ENCODE measurements around the gene SLAMF1. TPM values are rescaled to one million over a fixed set of nuclear protein-coding genes. Genes with fewer than 3 reads are reported as not detected.

The SLAMF1 gene
- total RNA-seq, 1 donor from 2014 or later, result not detected

DNA sequence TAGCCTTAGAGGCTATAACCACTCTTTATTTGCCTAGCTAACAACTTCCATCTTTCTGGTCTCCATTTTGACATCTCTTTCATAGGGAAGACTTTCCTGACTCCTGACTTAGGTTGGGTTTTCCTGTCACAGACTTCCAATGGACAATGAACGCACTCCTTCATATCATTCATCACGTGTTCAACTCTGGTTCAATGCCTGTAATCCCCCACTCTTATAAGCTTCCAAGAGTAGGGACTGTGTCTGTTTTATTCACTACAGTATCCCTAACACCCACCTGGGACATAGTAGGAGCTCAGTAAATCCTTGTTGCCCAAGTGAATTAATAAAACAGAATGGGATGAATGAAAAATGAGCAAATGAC lies 4.6 kb downstream of the SLAMF1 start:
- H3K4me3 Mint-ChIP-seq (ENCODE audit: low read depth), result no peak overlapping the region
- H3K27me3 Mint-ChIP-seq, result peaks cover 3% of the 10 kb centered on the region
- no peaks in the 10 kb centered on the region for H3K36me3 Mint-ChIP-seq (ENCODE audit: insufficient read depth)
- H3K9me3 Mint-ChIP-seq (ENCODE audit: low read depth), result no peaks in the 10 kb centered on the region
- no peak overlapping the region for H3K27ac Mint-ChIP-seq
- TF ChIP-seq, protein P1, sequence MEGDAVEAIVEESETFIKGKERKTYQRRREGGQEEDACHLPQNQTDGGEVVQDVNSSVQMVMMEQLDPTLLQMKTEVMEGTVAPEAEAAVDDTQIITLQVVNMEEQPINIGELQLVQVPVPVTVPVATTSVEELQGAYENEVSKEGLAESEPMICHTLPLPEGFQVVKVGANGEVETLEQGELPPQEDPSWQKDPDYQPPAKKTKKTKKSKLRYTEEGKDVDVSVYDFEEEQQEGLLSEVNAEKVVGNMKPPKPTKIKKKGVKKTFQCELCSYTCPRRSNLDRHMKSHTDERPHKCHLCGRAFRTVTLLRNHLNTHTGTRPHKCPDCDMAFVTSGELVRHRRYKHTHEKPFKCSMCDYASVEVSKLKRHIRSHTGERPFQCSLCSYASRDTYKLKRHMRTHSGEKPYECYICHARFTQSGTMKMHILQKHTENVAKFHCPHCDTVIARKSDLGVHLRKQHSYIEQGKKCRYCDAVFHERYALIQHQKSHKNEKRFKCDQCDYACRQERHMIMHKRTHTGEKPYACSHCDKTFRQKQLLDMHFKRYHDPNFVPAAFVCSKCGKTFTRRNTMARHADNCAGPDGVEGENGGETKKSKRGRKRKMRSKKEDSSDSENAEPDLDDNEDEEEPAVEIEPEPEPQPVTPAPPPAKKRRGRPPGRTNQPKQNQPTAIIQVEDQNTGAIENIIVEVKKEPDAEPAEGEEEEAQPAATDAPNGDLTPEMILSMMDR (IDR thresholded peaks at IDR 0.05; ENCODE audit: unreplicated experiment), result no peak
- DNase-seq (ENCODE audit: low spot score, unreplicated experiment), result no peak
- H3K4me1 Mint-ChIP-seq (ENCODE audit: low read depth), result peaks cover 27% of the 10 kb centered on the region

GRCh38 chr1:160641323-160642280 lies 5.2 kb downstream of the SLAMF1 start:
- TF ChIP-seq, protein P1 (IDR thresholded peaks at IDR 0.05; ENCODE audit: unreplicated experiment), result no peak
- no peaks in the 10 kb centered on the region for H3K36me3 Mint-ChIP-seq (ENCODE audit: insufficient read depth)
- no peak for DNase-seq (ENCODE audit: low spot score, unreplicated experiment)
- H3K4me1 Mint-ChIP-seq (ENCODE audit: low read depth), result peaks cover 27% of the 10 kb centered on the region
- peaks cover 3% of the 10 kb centered on the region for H3K27me3 Mint-ChIP-seq
- no peaks in the 10 kb centered on the region for H3K9me3 Mint-ChIP-seq (ENCODE audit: low read depth)
- H3K4me3 Mint-ChIP-seq (ENCODE audit: low read depth), result no peak overlapping the region
- H3K27ac Mint-ChIP-seq, result no peak overlapping the region

DNA sequence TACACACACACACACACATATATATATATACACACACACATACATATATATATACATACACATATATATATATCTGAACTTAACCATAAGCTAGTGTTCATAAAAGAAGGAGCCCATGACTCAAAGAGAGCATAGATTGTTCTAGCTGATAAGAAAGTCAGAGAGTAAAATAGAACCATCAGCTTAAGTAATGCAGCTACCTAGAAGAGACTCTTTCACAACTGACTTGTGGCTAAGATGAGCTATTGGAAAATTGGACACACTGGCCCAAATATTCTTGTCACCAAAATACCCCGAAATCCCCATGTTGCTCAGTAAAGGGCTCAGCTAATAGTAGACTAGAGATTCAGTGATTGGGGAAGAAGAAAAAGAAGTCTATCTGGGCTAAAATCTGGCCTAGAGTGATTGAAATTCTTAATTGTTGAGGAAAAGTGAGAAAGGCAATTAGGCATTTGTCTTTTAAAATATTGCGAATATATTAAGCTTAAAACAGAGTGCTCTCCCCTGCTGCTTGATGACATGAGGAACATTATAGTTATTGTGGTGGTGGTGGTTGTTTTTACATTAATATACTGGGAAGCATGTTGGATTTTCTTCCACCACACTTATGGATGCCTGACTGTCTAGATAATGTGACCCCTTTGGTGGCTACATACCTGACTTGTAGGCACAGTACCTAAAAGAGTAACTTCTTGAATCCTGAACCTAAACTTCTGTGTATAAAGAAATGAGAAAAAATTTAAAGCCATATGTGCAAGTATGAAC lies 6.3 kb downstream of the SLAMF1 start:
- no peaks in the 10 kb centered on the region for H3K27me3 Mint-ChIP-seq
- no peaks in the 10 kb centered on the region for H3K36me3 Mint-ChIP-seq (ENCODE audit: insufficient read depth)
- DNase-seq (ENCODE audit: low spot score, unreplicated experiment), result no peak
- peaks cover 21% of the 10 kb centered on the region for H3K4me1 Mint-ChIP-seq (ENCODE audit: low read depth)
- no peak overlapping the region for H3K4me3 Mint-ChIP-seq (ENCODE audit: low read depth)
- H3K27ac Mint-ChIP-seq, result no peak overlapping the region
- TF ChIP-seq, protein P1 (IDR thresholded peaks at IDR 0.05; ENCODE audit: unreplicated experiment), result no peak
- no peaks in the 10 kb centered on the region for H3K9me3 Mint-ChIP-seq (ENCODE audit: low read depth)

GRCh38 chr1:160639652-160640051 lies 7.2 kb downstream of the SLAMF1 start:
- TF ChIP-seq, protein P1 (IDR thresholded peaks at IDR 0.05; ENCODE audit: unreplicated experiment), result no peak
- H3K4me3 Mint-ChIP-seq (ENCODE audit: low read depth), result no peak overlapping the region
- H3K27me3 Mint-ChIP-seq, result no peaks in the 10 kb centered on the region
- DNase-seq (ENCODE audit: low spot score, unreplicated experiment), result no peak
- H3K27ac Mint-ChIP-seq, result no peak overlapping the region
- H3K36me3 Mint-ChIP-seq (ENCODE audit: insufficient read depth), result no peaks in the 10 kb centered on the region
- peaks cover 21% of the 10 kb centered on the region for H3K4me1 Mint-ChIP-seq (ENCODE audit: low read depth)
- H3K9me3 Mint-ChIP-seq (ENCODE audit: low read depth), result no peaks in the 10 kb centered on the region

GRCh38 chr1:160638926-160639325 lies 7.9 kb downstream of the SLAMF1 start:
- TF ChIP-seq, protein P1 (IDR thresholded peaks at IDR 0.05; ENCODE audit: unreplicated experiment), result no peak
- H3K4me3 Mint-ChIP-seq (ENCODE audit: low read depth), result no peak overlapping the region
- H3K27me3 Mint-ChIP-seq, result no peaks in the 10 kb centered on the region
- no peaks in the 10 kb centered on the region for H3K9me3 Mint-ChIP-seq (ENCODE audit: low read depth)
- DNase-seq (ENCODE audit: low spot score, unreplicated experiment), result no peak
- H3K36me3 Mint-ChIP-seq (ENCODE audit: insufficient read depth), result no peaks in the 10 kb centered on the region
- peaks cover 21% of the 10 kb centered on the region for H3K4me1 Mint-ChIP-seq (ENCODE audit: low read depth)
- H3K27ac Mint-ChIP-seq, result no peak overlapping the region
